ENCODE data around the gene FICD.
"Not testable (repeated sequence)": the region's sequence is repeated elsewhere in the genome, so short reads cannot be mapped to it uniquely, and the experiment has no call there.

FICD gene

GRCh38 chr12:108538616-108539195 is 23.6 kb downstream of the FICD start:
- no peak for DNase-seq

DNA sequence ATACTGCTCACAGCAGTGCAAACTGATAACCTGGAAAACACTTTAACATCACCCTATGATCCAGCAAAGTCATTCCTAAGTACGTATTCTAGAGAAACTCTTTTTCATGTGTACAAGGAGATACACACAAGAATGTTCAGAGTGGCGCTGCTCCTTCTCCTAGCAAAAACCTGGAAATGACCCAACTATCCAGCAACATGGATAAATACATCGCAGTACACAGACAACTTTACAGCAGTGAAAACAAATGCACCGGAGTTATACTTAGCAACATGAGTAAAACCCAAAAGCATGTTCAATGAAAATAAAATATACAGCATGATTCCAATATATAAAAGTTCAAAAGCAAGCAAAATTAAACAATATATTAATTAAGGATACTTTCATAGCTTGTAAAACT is 27.2 kb downstream of the FICD start:
- no peak for DNase-seq

DNA sequence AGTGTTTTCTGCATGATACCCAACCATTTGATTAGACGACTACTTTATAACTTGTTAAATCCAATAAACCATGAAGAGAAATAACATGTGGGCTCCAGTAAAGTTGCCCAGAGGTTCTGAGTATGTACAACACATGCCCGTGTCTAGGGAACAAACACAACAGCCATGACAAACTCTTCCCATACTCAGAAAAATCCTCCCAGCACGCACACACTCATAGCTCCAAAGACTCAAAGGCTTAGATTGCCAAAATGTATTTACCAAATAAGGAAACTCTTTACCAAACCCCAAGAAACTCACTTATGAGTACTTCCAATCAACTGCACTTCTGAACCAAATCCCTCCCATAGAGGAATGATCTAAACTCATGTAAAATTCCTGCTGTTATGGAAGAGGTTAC is 28.6 kb downstream of the FICD start:
- DNase-seq: no peak

GRCh38 chr12:108547686-108548085 is 32.6 kb downstream of the FICD start:
- no peak for DNase-seq

GRCh38 chr12:108548954-108549521 is 34.0 kb downstream of the FICD start:
- no peak for DNase-seq

GRCh38 chr12:108551535-108551934 is 36.5 kb downstream of the FICD start:
- DNase-seq: no peak

GRCh38 chr12:108553799-108554198 is 38.7 kb downstream of the FICD start:
- no peak for DNase-seq

- not testable (repeated sequence) for DNase-seq
These were observed 40.3 kb downstream of the FICD start for GRCh38 chr12:108555383-108555782.

GRCh38 chr12:108559007-108559655 is 44.1 kb downstream of the FICD start:
- DNase-seq: no peak

DNA sequence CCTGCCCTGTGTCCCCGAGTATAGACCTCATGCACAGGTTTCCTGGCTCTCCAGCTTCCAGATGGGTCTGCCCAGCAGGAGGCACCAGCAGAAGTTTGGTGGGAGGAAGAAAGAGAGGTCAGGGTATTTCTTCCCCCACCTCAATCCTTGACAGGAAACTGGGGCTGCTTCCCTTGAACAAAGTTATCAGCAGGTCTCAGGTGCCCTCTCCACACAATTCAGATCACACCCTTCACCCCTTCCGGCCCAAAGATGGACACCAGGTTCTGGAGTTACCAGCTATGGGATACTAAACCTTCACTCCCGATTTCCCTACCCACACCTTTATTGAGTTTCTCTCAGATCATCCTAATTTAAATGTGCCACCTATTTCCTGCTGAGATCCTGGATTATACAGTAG is 44.7 kb downstream of the FICD start:
- DNase-seq: no peak

DNA sequence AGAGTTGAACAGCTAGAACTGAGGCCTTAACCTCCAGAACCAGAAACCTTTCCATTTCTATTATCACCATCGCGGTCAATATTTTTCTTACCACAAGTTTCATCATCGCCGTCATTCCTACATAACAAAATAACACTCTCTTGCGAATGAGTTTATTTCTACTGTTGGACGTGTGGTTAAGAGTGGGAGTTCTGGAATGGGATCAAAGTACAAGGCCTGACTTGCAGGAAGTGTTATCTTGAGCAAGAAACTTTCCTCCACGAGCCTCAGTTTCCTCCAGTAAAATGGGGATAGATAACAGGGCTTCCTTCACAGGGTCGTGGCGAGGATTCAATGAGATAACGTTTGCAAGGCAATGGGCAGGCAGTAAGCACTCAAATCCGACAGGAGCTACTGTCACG is 45.2 kb downstream of the FICD start:
- DNase-seq: no peak

- DNase-seq: peak; percentile 82 to 91
These were observed 46.0 kb downstream of the FICD start, which contains the start of gene SART3 for GRCh38 chr12:108560752-108561719. TSS of gene SART3 (minus strand) at chr12:108561173. CDS start at chr12:108561154, 19 bp downstream.

DNA sequence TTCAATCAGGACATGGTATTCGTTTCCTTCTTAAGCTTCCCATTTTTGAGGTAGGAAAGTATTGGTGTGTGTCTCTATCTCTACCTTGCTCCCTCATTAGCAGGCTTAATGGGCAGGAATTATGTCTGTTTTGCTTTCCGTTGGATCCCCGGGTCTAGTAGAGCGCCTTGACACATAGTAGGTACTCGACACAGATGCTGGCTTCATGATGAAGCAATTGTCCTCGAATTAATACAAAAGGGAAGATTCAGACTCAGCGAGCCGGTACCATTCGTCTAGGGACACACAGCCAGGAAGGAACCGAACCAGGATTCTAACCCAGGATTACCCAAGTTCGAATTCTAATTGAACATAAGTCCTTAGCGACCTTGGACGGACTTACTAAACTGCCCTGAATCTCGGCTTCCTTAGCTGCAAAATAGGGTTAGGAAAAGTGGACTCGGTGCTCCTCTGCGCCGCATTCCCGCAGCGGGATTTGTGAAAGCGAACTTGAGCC is 46.8 kb downstream of the FICD start:
- no peak for DNase-seq

DNA sequence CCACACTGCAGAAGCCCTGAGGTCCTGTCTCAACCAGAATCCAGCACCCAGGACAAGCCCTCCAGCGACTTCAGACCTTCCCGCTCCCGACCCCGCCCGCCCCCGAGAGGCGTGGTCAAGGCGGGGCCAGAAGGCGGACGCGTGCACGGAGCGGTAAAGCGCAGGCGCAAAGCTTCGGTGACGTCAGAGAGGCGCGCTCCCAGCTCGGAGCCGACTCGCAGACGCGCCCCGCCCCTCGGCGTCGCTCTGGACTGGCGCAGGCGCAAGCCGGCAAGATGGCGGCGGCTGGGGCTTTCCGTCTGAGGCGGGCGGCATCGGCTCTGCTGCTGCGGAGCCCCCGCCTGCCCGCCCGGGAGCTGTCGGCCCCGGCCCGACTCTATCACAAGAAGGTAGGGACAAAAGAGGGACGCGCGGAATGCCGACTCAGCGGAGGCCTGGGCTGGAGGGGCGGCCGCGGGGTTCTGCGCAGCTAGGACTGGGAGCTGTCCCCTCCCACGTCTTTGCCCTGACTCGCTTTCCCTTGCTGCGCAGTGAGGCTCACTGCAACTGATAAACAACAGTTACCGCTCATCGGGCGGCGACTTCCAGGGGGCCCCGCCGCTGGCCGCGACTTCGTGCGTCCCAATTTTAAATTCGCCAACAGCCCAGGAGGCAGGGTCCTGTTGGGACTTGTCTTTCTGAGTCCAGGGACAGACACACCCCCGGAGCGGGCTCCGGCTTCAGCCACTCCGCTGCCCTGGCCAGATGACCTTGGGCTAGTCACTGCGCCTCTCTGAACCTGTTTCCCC is 47.5 kb downstream of the FICD start, which contains the start of gene ISCU:
TSS of gene ISCU (plus strand) at position 249 of the 788 bp plus-strand sequence. CDS start at position 276, 27 bp downstream.
- peak; percentile 98 to 99 for DNase-seq

- peak; percentile 87 to 91 for DNase-seq
These were observed 48.2 kb downstream of the FICD start for GRCh38 chr12:108563136-108563803.

GRCh38 chr12:108563804-108564151 is 48.7 kb downstream of the FICD start:
- DNase-seq: no peak

DNA sequence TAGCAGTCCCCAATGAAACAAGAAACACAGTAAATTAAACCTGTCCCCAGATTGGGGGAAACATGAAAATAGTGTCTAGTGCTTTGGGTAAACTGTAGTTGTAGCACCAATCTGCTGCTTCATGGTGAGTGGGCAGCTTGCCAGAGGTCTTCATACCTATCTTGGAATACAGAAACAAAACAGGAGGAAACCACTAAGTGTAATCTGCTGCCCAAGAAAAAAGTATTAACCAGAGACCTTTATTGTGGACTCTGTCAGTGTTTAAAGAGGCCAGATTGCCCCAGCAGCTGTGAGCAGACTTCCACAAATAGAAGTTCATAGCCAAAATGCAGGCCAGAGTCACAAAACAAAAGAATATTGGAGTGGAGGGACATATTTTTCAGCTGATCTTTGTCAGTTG is 49.6 kb downstream of the FICD start:
- DNase-seq: no peak

DNA sequence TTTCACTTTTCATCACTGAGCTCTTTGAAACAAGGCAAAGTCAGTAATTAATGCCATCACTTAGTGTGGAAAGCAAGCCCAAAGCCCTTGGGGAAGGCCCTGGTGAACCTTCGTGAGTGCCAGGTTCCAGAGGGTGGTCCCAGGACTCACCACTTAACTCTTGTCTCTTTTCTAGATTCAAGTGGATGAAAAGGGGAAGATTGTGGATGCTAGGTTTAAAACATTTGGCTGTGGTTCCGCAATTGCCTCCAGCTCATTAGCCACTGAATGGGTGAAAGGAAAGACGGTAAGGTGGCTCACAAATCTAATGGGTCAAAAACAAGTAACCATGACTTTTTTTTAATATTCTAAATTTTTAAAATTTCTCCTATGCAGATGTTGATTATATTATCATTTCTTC is 50.1 kb downstream of the FICD start:
- DNase-seq: no peak

- DNase-seq: peak; percentile 52 to 59
These were observed 50.9 kb downstream of the FICD start for GRCh38 chr12:108565976-108566375.

DNA sequence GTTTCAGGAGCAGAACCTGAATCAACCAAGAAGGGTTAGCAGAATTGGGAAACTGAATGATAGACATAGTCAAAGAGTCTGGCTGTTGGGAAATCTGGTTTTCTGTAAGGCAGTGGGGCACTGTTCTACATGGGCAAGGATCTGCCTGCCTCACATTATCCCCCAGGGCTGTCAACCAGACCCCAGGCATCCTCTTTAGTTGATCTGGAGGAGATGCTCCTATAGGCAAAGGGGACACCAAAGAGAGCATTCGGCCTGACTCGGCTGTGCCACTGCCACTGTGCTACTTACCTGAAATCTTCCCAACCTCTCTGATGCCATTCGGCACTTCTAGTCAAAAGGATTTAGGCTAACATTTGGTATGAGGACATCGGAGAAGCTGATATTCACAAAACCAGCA is 51.4 kb downstream of the FICD start:
- DNase-seq: no peak
